Duodenal mucosa (tissue), 2 donors: ENCODE results near the gene NFE2L3.
"Not testable (repeated sequence)": the region's sequence is repeated elsewhere in the genome, so short reads cannot be mapped to it uniquely, and the experiment has no call there.

Source experiments
- H3K27ac ChIP-seq: one replicate; pipeline ENCODE4 v1.7.0; 2013; ENCODE audit warnings: low read depth, low read length
- H3K27me3 ChIP-seq, 2 donors: one replicate each; pipeline ENCODE4 v1.7.0; 2013; ENCODE audit warnings: low read length in 2 of 2, control low read depth in 1 of 2; ENCODE audit not compliant: insufficient read depth in 2 of 2, control insufficient read depth in 1 of 2
- H3K36me3 ChIP-seq, 2 donors: one replicate each; pipeline ENCODE4 v1.7.0; 2013; ENCODE audit warnings: low read length in 2 of 2, control low read depth in 1 of 2; ENCODE audit not compliant: insufficient read depth in 2 of 2, control insufficient read depth in 1 of 2
- H3K4me1 ChIP-seq, 2 donors: one replicate each; pipeline ENCODE4 v1.7.0; 2013; ENCODE audit warnings: low read length in 2 of 2, control low read depth in 1 of 2; ENCODE audit not compliant: insufficient read depth in 2 of 2, control insufficient read depth in 1 of 2
- H3K4me3 ChIP-seq, 2 donors: one replicate each; pipeline ENCODE4 v1.7.0; 2013; ENCODE audit warnings: low read length in 2 of 2, low read depth in 1 of 2
- H3K9ac ChIP-seq, 2 donors: one replicate each; pipeline ENCODE4 v1.7.0; 2013; ENCODE audit warnings: low read length in 2 of 2, low read depth in 1 of 2
- H3K9me3 ChIP-seq, 2 donors: one replicate each; pipeline ENCODE4 v1.7.0; 2013; ENCODE audit warnings: low read length in 2 of 2, control low read depth in 1 of 2; ENCODE audit not compliant: control insufficient read depth in 1 of 2

Gene NFE2L3

GRCh38 chr7:26166684-26167266, 14.8 kb downstream of the NFE2L3 start:
- Histone ChIP-seq H3K36me3 (no peaks in the 10 kb centered on the region), H3K4me3 (peak overlapping the region in 1 of 2 donors; percentile 56), H3K9ac (peak overlapping the region; percentile 20 to 60), H3K27ac (peak overlapping the region; percentile 6), H3K4me1 (peaks cover 20 to 24% of the 10 kb centered on the region in 2 donors), H3K9me3 (no peaks in the 10 kb centered on the region), H3K27me3 (no peaks in the 10 kb centered on the region)

- Histone ChIP-seq H3K9me3 (no peaks in the 10 kb centered on the region), H3K27me3 (no peaks in the 10 kb centered on the region), H3K4me1 (peaks cover 20% of the 10 kb centered on the region in 2 donors), H3K9ac (peak overlapping the region in 1 of 2 donors; percentile 20), H3K36me3 (no peaks in the 10 kb centered on the region), H3K4me3 (peak overlapping the region; percentile 17 to 56), H3K27ac (peak overlapping the region; percentile 6)
Measured at GRCh38 chr7:26167303-26167934, 15.4 kb downstream of the NFE2L3 start.

GRCh38 chr7:26168458-26169023, 16.5 kb downstream of the NFE2L3 start:
- Histone ChIP-seq H3K4me3 (no peak overlapping the region), H3K36me3 (no peaks in the 10 kb centered on the region), H3K9me3 (no peaks in the 10 kb centered on the region), H3K4me1 (peaks cover 20% of the 10 kb centered on the region in 2 donors), H3K27me3 (no peaks in the 10 kb centered on the region), H3K9ac (no peak overlapping the region), H3K27ac (no peak overlapping the region)

GRCh38 chr7:26169271-26169670, 17.3 kb downstream of the NFE2L3 start:
- H3K4me3 ChIP-seq, result no peak overlapping the region
- H3K9ac ChIP-seq, result no peak overlapping the region
- no peaks in the 10 kb centered on the region for H3K27me3 ChIP-seq
- H3K4me1 ChIP-seq, result peaks cover 20% of the 10 kb centered on the region in 2 donors
- no peaks in the 10 kb centered on the region for H3K36me3 ChIP-seq
- H3K27ac ChIP-seq, result no peak overlapping the region
- no peaks in the 10 kb centered on the region for H3K9me3 ChIP-seq

GRCh38 chr7:26170663-26171062, 18.7 kb downstream of the NFE2L3 start:
- no peak overlapping the region for H3K27ac ChIP-seq
- H3K4me3 ChIP-seq, result no peak overlapping the region
- H3K27me3 ChIP-seq, result no peaks in the 10 kb centered on the region
- peaks cover 20% of the 10 kb centered on the region in 2 donors for H3K4me1 ChIP-seq
- H3K36me3 ChIP-seq, result no peaks in the 10 kb centered on the region
- H3K9me3 ChIP-seq, result no peaks in the 10 kb centered on the region
- H3K9ac ChIP-seq, result no peak overlapping the region

GRCh38 chr7:26171601-26172000, 19.6 kb downstream of the NFE2L3 start:
- Histone ChIP-seq H3K4me3 (no peak overlapping the region), H3K9me3 (no peaks in the 10 kb centered on the region), H3K36me3 (no peaks in the 10 kb centered on the region), H3K4me1 (peaks cover 10% of the 10 kb centered on the region in 2 donors), H3K9ac (no peak overlapping the region), H3K27me3 (no peaks in the 10 kb centered on the region), H3K27ac (no peak overlapping the region)

GRCh38 chr7:26172048-26172447, 20.1 kb downstream of the NFE2L3 start:
- no peak overlapping the region for H3K27ac ChIP-seq
- H3K36me3 ChIP-seq, result no peaks in the 10 kb centered on the region
- H3K4me1 ChIP-seq, result peaks cover 6% of the 10 kb centered on the region in 2 donors
- no peaks in the 10 kb centered on the region for H3K9me3 ChIP-seq
- no peak overlapping the region for H3K9ac ChIP-seq
- H3K27me3 ChIP-seq, result no peaks in the 10 kb centered on the region
- H3K4me3 ChIP-seq, result no peak overlapping the region

- H3K36me3 ChIP-seq, H3K4me1 ChIP-seq, H3K27ac ChIP-seq, H3K27me3 ChIP-seq, H3K9me3 ChIP-seq, H3K9ac ChIP-seq, H3K4me3 ChIP-seq: not testable (repeated sequence)
Measured at GRCh38 chr7:26175903-26176302, 23.9 kb downstream of the NFE2L3 start.

- H3K36me3 ChIP-seq, H3K4me3 ChIP-seq, H3K9ac ChIP-seq, H3K27me3 ChIP-seq, H3K9me3 ChIP-seq, H3K27ac ChIP-seq: not testable (repeated sequence)
- H3K4me1 ChIP-seq, result peaks cover 0 to 12% of the 10 kb centered on the region in 2 donors
Measured at GRCh38 chr7:26176696-26177095, 24.7 kb downstream of the NFE2L3 start.

- H3K4me1 ChIP-seq, result peaks cover 0 to 12% of the 10 kb centered on the region in 2 donors
- not testable (repeated sequence) for H3K9me3 ChIP-seq, H3K9ac ChIP-seq, H3K36me3 ChIP-seq, H3K27ac ChIP-seq, H3K4me3 ChIP-seq, H3K27me3 ChIP-seq
Measured at GRCh38 chr7:26177269-26177668, 25.3 kb downstream of the NFE2L3 start.
